K562 (cell line): ENCODE results near the gene ATP5PB. TPM values are rescaled to one million over a fixed set of nuclear protein-coding genes. Genes with fewer than 3 reads are reported as not detected.

ENCODE experiments used
- MCM2 ChIP-seq: fragments of 450-650 bp; IDR thresholded peaks from 2 replicates; pipeline ENCODE4 v1.6.1; 2017; ENCODE audit warnings: low read depth, mild to moderate bottlenecking
- NCOA6 ChIP-seq: fragments of 450-650 bp; IDR thresholded peaks from 2 replicates; pipeline ENCODE4 v1.6.1; 2017; ENCODE audit warnings: mild to moderate bottlenecking
- NR0B1 ChIP-seq: fragments of 450-650 bp; IDR thresholded peaks from one replicate; pipeline ENCODE4 v1.6.1; 2018; ENCODE audit warnings: mild to moderate bottlenecking, moderate library complexity; ENCODE audit not compliant: partially characterized antibody
- RAD51 ChIP-seq: fragments of 450-650 bp; IDR thresholded peaks from 2 replicates; pipeline ENCODE4 v1.7.1; 2016; ENCODE audit warnings: low read depth, mild to moderate bottlenecking, borderline replicate concordance
- RREB1 ChIP-seq: fragments of 250-450 bp; sonication (Bioruptor Pico); IDR thresholded peaks from 2 replicates; pipeline ENCODE4 v1.4.0; 2020
- THRA ChIP-seq: fragments of 450-650 bp; IDR thresholded peaks from 2 replicates; pipeline ENCODE4 v1.6.1; 2017; ENCODE audit warnings: mild to moderate bottlenecking, moderate library complexity
- ZNF12 ChIP-seq: sonication (generic); formaldehyde crosslinking; IDR thresholded peaks from 2 replicates; pipeline ENCODE4 v1.4.0; 2020; ENCODE audit warnings: mild to moderate bottlenecking, missing genetic modification reagents
- ZNF511 ChIP-seq: sonication (generic); formaldehyde crosslinking; IDR thresholded peaks from 2 replicates; pipeline ENCODE4 v1.8.0; 2022; ENCODE audit warnings: mild to moderate bottlenecking, missing genetic modification reagents
- polyA plus RNA-seq, 8 experiments: library from polyadenylated mRNA; depleted of rRNA in 4 of 8; stranded (reverse) in 5 of 8; unstranded in 3 of 8; fragments of >200 nt; fragmentation: Nextera tagmentation in 2 of 8; fragmentation: Illumina TruSeq in 1 of 8; extraction: Ambion mirVana in 2 of 8; extraction: Trizol in 1 of 8; gene quantifications; 2 replicates each; pipeline versions ENCODE4 v1.2.1 to v1.2.3, GENCODE V29; 2011 to 2014; ENCODE audit warnings: inconsistent platforms in 1 of 8, missing spikeins in 1 of 8
- total RNA-seq, 7 experiments: library from RNA; depleted of rRNA in 6 of 7; stranded (reverse); fragments of >200 nt in 6 of 7; fragmentation: Illumina TruSeq in 2 of 7; extraction: Trizol in 2 of 7; gene quantifications; 2 replicates each; pipeline versions ENCODE4 v1.2.1 to v1.2.3, GENCODE V29; 2011 to 2021; ENCODE audit warnings: low replicate concordance in 1 of 7
- TF ChIP-seq, protein P1 (sequence below): fragments of 250-450 bp; sonication (Bioruptor Pico); IDR thresholded peaks from 2 replicates; pipeline ENCODE4 v1.5.0; 2021; ENCODE audit warnings: mild to moderate bottlenecking, borderline replicate concordance
- TF ChIP-seq, protein P2 (sequence below): fragments of 450-650 bp; formaldehyde crosslinking; IDR thresholded peaks from 2 replicates; pipeline ENCODE4 v1.4.0; 2022; ENCODE audit warnings: missing genetic modification characterization
- TF ChIP-seq, protein P3 (sequence below): fragments of 450-650 bp; formaldehyde crosslinking; IDR thresholded peaks from 2 replicates; pipeline ENCODE4 v1.4.0; 2020; ENCODE audit warnings: mild to moderate bottlenecking, moderate library complexity

The ATP5PB gene
- total and polyA plus RNA-seq, 9 of the 15 experiments (the other 6 are each of a cell fraction or from before 2014, with no cell fraction given), result 651 to 2,735 (median 1,061) TPM

- no peak for TF ChIP-seq NR0B1
- no peak for TF ChIP-seq NCOA6
- no peak for TF ChIP-seq MCM2
- peak; percentile 64 for TF ChIP-seq RAD51
- TF ChIP-seq THRA, result no peak
- no peak for TF ChIP-seq ZNF12
- no peak for TF ChIP-seq ZNF511
- TF ChIP-seq, protein P1, sequence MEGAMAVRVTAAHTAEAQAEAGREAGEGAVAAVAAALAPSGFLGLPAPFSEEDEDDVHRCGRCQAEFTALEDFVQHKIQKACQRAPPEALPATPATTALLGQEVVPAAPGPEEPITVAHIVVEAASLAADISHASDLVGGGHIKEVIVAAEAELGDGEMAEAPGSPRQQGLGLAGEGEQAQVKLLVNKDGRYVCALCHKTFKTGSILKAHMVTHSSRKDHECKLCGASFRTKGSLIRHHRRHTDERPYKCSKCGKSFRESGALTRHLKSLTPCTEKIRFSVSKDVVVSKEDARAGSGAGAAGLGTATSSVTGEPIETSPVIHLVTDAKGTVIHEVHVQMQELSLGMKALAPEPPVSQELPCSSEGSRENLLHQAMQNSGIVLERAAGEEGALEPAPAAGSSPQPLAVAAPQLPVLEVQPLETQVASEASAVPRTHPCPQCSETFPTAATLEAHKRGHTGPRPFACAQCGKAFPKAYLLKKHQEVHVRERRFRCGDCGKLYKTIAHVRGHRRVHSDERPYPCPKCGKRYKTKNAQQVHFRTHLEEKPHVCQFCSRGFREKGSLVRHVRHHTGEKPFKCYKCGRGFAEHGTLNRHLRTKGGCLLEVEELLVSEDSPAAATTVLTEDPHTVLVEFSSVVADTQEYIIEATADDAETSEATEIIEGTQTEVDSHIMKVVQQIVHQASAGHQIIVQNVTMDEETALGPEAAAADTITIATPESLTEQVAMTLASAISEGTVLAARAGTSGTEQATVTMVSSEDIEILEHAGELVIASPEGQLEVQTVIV (CRISPR knock-in tag), result no peak
- no peak for TF ChIP-seq RREB1 (CRISPR knock-in tag)
- TF ChIP-seq, protein P2, sequence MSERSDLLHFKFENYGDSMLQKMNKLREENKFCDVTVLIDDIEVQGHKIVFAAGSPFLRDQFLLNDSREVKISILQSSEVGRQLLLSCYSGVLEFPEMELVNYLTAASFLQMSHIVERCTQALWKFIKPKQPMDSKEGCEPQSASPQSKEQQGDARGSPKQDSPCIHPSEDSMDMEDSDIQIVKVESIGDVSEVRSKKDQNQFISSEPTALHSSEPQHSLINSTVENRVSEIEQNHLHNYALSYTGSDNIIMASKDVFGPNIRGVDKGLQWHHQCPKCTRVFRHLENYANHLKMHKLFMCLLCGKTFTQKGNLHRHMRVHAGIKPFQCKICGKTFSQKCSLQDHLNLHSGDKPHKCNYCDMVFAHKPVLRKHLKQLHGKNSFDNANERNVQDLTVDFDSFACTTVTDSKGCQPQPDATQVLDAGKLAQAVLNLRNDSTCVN (CRISPR knock-in tag), result no peak
- TF ChIP-seq, protein P3, sequence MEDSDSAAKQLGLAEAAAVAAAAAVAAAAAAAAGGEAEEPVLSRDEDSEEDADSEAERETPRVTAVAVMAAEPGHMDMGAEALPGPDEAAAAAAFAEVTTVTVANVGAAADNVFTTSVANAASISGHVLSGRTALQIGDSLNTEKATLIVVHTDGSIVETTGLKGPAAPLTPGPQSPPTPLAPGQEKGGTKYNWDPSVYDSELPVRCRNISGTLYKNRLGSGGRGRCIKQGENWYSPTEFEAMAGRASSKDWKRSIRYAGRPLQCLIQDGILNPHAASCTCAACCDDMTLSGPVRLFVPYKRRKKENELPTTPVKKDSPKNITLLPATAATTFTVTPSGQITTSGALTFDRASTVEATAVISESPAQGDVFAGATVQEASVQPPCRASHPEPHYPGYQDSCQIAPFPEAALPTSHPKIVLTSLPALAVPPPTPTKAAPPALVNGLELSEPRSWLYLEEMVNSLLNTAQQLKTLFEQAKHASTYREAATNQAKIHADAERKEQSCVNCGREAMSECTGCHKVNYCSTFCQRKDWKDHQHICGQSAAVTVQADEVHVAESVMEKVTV (CRISPR knock-in tag), result 0 out of 2 replicates have a peak, but pooled peaks have one; percentile 14
Observed at GRCh38 chr1:111476761-111477309, 27.6 kb downstream of the ATP5PB start (continued).
